Measurements from ENCODE around the gene ZNF195. TPM values are rescaled to one million over a fixed set of nuclear protein-coding genes. Genes with fewer than 3 reads are reported as not detected.
"Not testable (repeated sequence)": the region's sequence is repeated elsewhere in the genome, so short reads cannot be mapped to it uniquely, and the experiment has no call there.

Gene ZNF195
- total RNA-seq, 1 donor from 2014 or later = 54.8 TPM

- H3K9me3 Mint-ChIP-seq = no peaks in the 10 kb centered on the region
- no peaks in the 10 kb centered on the region for H3K4me1 Mint-ChIP-seq
- CTCF ChIA-PET = no interaction called here
- DNase-seq = no peak
- no peak overlapping the region for H3K4me3 Mint-ChIP-seq
- POLR2A ChIA-PET = no interaction called here
- no peak overlapping the region for H3K27ac Mint-ChIP-seq
- no peak for ATAC-seq (ENCODE audit: low read depth)
- no peaks in the 10 kb centered on the region for H3K36me3 Mint-ChIP-seq (ENCODE audit: low read depth)
- peaks cover 28% of the 10 kb centered on the region for H3K27me3 Mint-ChIP-seq
- TF ChIP-seq CTCF (IDR thresholded peaks at IDR 0.05) = no peak
- intact Hi-C loops (cut with micrococcal nuclease) = no loop called here
These were observed 40.2 kb downstream of the ZNF195 start for GRCh38 chr11:3338569-3339339.

GRCh38 chr11:3336420-3336819 lies 42.5 kb downstream of the ZNF195 start:
- H3K27ac Mint-ChIP-seq; POLR2A ChIA-PET; DNase-seq; ATAC-seq (ENCODE audit: low read depth); H3K36me3 Mint-ChIP-seq (ENCODE audit: low read depth); intact Hi-C loops (cut with micrococcal nuclease); H3K4me1 Mint-ChIP-seq; CTCF ChIA-PET; H3K9me3 Mint-ChIP-seq; H3K4me3 Mint-ChIP-seq: not testable (repeated sequence)
- H3K27me3 Mint-ChIP-seq = peaks cover 23% of the 10 kb centered on the region

- H3K9me3 Mint-ChIP-seq; H3K4me1 Mint-ChIP-seq; POLR2A ChIA-PET; DNase-seq; H3K27me3 Mint-ChIP-seq; H3K4me3 Mint-ChIP-seq; H3K36me3 Mint-ChIP-seq (ENCODE audit: low read depth); CTCF ChIA-PET; H3K27ac Mint-ChIP-seq; intact Hi-C loops (cut with micrococcal nuclease); ATAC-seq (ENCODE audit: low read depth): not testable (repeated sequence)
These were observed 45.8 kb downstream of the ZNF195 start for GRCh38 chr11:3333157-3333556.

- H3K4me1 Mint-ChIP-seq; H3K27me3 Mint-ChIP-seq; H3K9me3 Mint-ChIP-seq; H3K27ac Mint-ChIP-seq; intact Hi-C loops (cut with micrococcal nuclease); CTCF ChIA-PET; H3K36me3 Mint-ChIP-seq (ENCODE audit: low read depth); DNase-seq; ATAC-seq (ENCODE audit: low read depth); POLR2A ChIA-PET; H3K4me3 Mint-ChIP-seq: not testable (repeated sequence)
These were observed 47.9 kb downstream of the ZNF195 start for GRCh38 chr11:3331078-3331477.

- H3K4me3 Mint-ChIP-seq; POLR2A ChIA-PET; CTCF ChIA-PET; H3K9me3 Mint-ChIP-seq; ATAC-seq (ENCODE audit: low read depth); H3K27ac Mint-ChIP-seq; H3K36me3 Mint-ChIP-seq (ENCODE audit: low read depth); H3K27me3 Mint-ChIP-seq; intact Hi-C loops (cut with micrococcal nuclease); H3K4me1 Mint-ChIP-seq; DNase-seq: not testable (repeated sequence)
These were observed 48.9 kb downstream of the ZNF195 start for GRCh38 chr11:3330064-3330463.

- H3K9me3 Mint-ChIP-seq; H3K27me3 Mint-ChIP-seq; POLR2A ChIA-PET; ATAC-seq (ENCODE audit: low read depth); intact Hi-C loops (cut with micrococcal nuclease); DNase-seq; H3K4me3 Mint-ChIP-seq; CTCF ChIA-PET; H3K27ac Mint-ChIP-seq; H3K36me3 Mint-ChIP-seq (ENCODE audit: low read depth); H3K4me1 Mint-ChIP-seq: not testable (repeated sequence)
These were observed 50.4 kb downstream of the ZNF195 start for GRCh38 chr11:3328503-3328902.

GRCh38 chr11:3326450-3326849 lies 52.5 kb downstream of the ZNF195 start:
- intact Hi-C loops (cut with micrococcal nuclease); H3K36me3 Mint-ChIP-seq (ENCODE audit: low read depth); H3K4me3 Mint-ChIP-seq; H3K9me3 Mint-ChIP-seq; H3K4me1 Mint-ChIP-seq; H3K27ac Mint-ChIP-seq; DNase-seq; POLR2A ChIA-PET; H3K27me3 Mint-ChIP-seq; CTCF ChIA-PET; ATAC-seq (ENCODE audit: low read depth): not testable (repeated sequence)

- DNase-seq; intact Hi-C loops (cut with micrococcal nuclease); H3K9me3 Mint-ChIP-seq; H3K27me3 Mint-ChIP-seq; ATAC-seq (ENCODE audit: low read depth); CTCF ChIA-PET; H3K36me3 Mint-ChIP-seq (ENCODE audit: low read depth); POLR2A ChIA-PET; H3K27ac Mint-ChIP-seq; H3K4me1 Mint-ChIP-seq; H3K4me3 Mint-ChIP-seq: not testable (repeated sequence)
These were observed 54.2 kb downstream of the ZNF195 start for GRCh38 chr11:3324724-3325123.

Other genes starting within 250 kb of the ZNF195 start
- gene OSBPL5, start 213.8 kb downstream of the ZNF195 start, total RNA-seq = not detected in 2 replicates
- not detected in 2 replicates for gene MRGPRG, start 160.3 kb downstream of the ZNF195 start, total RNA-seq
- gene MRGPRE, start 146.7 kb downstream of the ZNF195 start, total RNA-seq = not detected in 2 replicates

Measured in activated B cell treated with CpG ODN at 0.5 μM for 24 hours (primary cell).